Activated CD8-positive, alpha-beta T cell treated with anti-CD3 and anti-CD28 coated beads for 36 hours (primary cell): ENCODE measurements around the gene USP47. TPM values are rescaled to one million over a fixed set of nuclear protein-coding genes. Genes with fewer than 3 reads are reported as not detected.

Experiments
- ATAC-seq: fragments of 200-7000 bp; cut with Tn5 transposase; one replicate; pipeline ENCODE4 v1.10.0; 2021; ENCODE audit warnings: mild to moderate bottlenecking, moderate library complexity
- CTCF ChIA-PET: fragments of 350-600 bp; sonication (Branson Sonifier 250); formaldehyde crosslinking; loops from one replicate; lab custom pipeline; 2021; ENCODE audit warnings: antibody characterized with exemption; lab: Charles Lee
- POLR2A ChIA-PET: fragments of 350-600 bp; sonication (Branson Sonifier 250); formaldehyde crosslinking; loops from one replicate; lab custom pipeline; 2021; ENCODE audit warnings: antibody characterized with exemption; lab: Charles Lee
- DNase-seq: peaks from one replicate; pipeline ENCODE4 v3.0.0-alpha.2; 2020
- H3K27ac Mint-ChIP-seq: one replicate; pipeline ENCODE4 v1.8.0; 2021; ENCODE audit warnings: mild to moderate bottlenecking, mixed read lengths
- H3K27me3 Mint-ChIP-seq: one replicate; pipeline ENCODE4 v1.8.0; 2021; ENCODE audit warnings: mixed read lengths
- H3K36me3 Mint-ChIP-seq: one replicate; pipeline ENCODE4 v1.8.0; 2021; ENCODE audit warnings: low read depth, mixed read lengths
- H3K4me1 Mint-ChIP-seq: one replicate; pipeline ENCODE4 v1.8.0; 2021; ENCODE audit warnings: low read depth, mixed read lengths
- H3K4me3 Mint-ChIP-seq: one replicate; pipeline ENCODE4 v1.8.0; 2021; ENCODE audit warnings: mild to moderate bottlenecking, moderate library complexity, mixed read lengths
- H3K9me3 Mint-ChIP-seq: one replicate; pipeline ENCODE4 v1.8.0; 2021; ENCODE audit warnings: mixed read lengths
- intact Hi-C: fragments of 100-400 bp; cut with micrococcal nuclease; formaldehyde crosslinking; loops from one replicate; pipeline ENCODE4 v1.10.0; 2022
- total RNA-seq, 2 experiments: library from RNA; stranded (reverse); gene quantifications; one replicate each; pipeline ENCODE4 v1.2.3, GENCODE V29; 2021
- TF ChIP-seq, protein P1 (sequence below): fragments of 200-600 bp; IDR thresholded peaks from one replicate; pipeline ENCODE4 v1.8.0; 2022; ENCODE audit warnings: antibody characterized with exemption, mild to moderate bottlenecking

USP47 gene
- total RNA-seq, 2 experiments from 2014 or later: 37.8 to 39.7 TPM

DNA sequence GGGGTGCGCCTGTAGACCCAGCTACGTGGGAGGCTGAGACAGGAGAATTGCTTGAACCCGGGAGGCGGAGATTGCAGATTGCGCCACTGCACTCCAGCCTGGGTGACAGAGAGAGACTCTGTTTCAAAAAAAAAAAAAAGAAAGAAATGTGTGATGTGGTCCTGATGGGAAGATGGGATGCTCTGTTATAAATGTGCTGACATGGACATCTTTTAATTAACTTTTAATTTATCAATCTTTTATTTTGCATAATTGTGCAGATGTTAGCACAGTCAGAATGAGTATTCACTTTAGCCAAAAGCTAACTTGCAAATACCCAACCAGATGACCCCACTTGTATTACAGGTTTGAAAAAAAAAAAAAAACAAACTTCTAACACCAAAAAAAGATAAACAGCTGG lies 23.8 kb upstream of the USP47 start:
- Mint-ChIP-seq H3K27ac (no peak overlapping the region), H3K4me3 (no peak overlapping the region), H3K4me1 (no peaks in the 10 kb centered on the region), H3K27me3 (peaks cover 6% of the 10 kb centered on the region), H3K9me3 (no peaks in the 10 kb centered on the region), H3K36me3 (no peaks in the 10 kb centered on the region)
- CTCF ChIA-PET: interaction anchor here (1.3 to 3.4 kb wide), 2 partner anchors 19 to 58 kb away, joined by 3 to 18 read pairs; no protein-coding TSS in a partner anchor
- TF ChIP-seq, protein P1, sequence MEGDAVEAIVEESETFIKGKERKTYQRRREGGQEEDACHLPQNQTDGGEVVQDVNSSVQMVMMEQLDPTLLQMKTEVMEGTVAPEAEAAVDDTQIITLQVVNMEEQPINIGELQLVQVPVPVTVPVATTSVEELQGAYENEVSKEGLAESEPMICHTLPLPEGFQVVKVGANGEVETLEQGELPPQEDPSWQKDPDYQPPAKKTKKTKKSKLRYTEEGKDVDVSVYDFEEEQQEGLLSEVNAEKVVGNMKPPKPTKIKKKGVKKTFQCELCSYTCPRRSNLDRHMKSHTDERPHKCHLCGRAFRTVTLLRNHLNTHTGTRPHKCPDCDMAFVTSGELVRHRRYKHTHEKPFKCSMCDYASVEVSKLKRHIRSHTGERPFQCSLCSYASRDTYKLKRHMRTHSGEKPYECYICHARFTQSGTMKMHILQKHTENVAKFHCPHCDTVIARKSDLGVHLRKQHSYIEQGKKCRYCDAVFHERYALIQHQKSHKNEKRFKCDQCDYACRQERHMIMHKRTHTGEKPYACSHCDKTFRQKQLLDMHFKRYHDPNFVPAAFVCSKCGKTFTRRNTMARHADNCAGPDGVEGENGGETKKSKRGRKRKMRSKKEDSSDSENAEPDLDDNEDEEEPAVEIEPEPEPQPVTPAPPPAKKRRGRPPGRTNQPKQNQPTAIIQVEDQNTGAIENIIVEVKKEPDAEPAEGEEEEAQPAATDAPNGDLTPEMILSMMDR: no peak
- intact Hi-C loops: no loop called here
- ATAC-seq: no peak
- DNase-seq: no peak
- POLR2A ChIA-PET: no interaction called here

DNA sequence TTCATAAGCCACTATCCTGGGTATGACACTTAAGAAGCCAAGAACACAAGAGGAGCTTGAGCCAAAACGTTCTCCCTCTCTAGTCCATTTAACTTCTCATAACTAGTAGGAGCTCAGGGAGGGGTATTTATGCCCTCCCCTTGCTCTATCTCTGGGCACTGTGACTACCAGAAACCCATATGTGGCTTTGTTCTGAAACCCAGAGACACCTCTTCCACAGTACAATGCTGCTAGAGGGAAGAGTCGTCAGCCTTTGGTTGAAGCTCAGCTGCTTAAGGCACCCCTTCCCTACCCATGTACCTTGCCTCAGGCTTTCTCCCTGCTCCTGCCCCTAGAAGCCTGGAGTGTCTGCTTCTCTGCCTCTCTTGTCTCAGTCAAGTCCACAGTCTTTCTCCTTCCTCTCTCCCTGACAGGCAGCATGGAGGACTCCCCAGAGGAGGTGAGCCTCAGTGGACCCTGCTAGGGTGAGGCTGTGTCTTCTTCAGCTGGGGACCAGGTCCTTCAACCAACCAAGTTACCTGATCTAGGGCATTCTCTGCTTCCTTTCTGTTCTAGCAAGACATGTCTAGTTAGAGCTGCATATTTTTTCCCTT lies 23.1 kb upstream of the USP47 start:
- intact Hi-C loops: no loop called here
- CTCF ChIA-PET: interaction anchor here (1.3 to 3.4 kb wide), 2 partner anchors 20 to 57 kb away, joined by 3 to 18 read pairs; no protein-coding TSS in a partner anchor
- Mint-ChIP-seq H3K27me3 (peaks cover 6% of the 10 kb centered on the region), H3K36me3 (no peaks in the 10 kb centered on the region), H3K9me3 (no peaks in the 10 kb centered on the region), H3K4me3 (no peak overlapping the region), H3K27ac (no peak overlapping the region), H3K4me1 (no peaks in the 10 kb centered on the region)
- POLR2A ChIA-PET: interaction anchor here (1.0 kb wide), 1 partner anchor 42 kb away, joined by 3 read pairs; no protein-coding TSS in a partner anchor
- TF ChIP-seq, protein P1: no peak
- DNase-seq (no peak), ATAC-seq (no peak)

DNA sequence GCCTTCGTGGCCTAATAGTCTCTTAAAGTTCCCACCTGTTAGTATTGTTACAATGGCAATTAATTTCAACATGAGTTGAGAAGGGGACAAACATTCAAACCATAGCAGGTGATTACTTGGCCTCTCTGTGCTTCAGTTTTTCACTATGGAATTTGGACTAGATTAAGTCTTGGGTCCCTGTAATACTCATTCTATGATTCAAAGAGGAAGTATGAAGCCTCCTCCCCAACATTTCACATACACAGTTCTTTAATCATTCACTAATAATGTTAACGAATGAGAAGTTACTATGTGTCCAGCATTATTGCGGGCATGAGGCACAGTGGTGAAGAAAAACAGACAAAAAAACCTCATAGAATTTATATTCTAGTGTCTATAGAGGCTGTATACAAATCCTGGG lies 19.9 kb upstream of the USP47 start:
- CTCF ChIA-PET: no interaction called here

DNA sequence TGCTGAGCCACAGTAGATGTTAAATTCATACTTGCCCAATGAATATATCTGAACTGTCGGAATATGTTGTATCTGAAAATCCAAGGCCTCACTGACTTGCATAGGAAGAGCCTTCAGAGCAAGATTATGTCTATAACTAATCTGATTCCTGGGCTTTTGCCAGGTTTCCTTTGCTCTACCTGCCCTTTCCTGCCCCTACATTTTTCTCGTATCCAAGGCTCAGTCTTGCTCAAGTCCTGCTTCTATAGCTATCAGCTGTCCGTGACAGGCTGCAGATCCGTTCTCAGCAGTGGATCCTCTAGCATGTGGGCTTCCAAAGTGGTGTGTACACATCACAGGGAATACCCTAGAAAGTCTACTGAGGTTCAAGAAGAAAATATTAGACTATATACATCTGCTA lies 18.8 kb upstream of the USP47 start:
- DNase-seq: no peak
- peaks cover 1% of the 10 kb centered on the region for H3K27me3 Mint-ChIP-seq
- intact Hi-C loops: no loop called here
- no peak overlapping the region for H3K27ac Mint-ChIP-seq
- H3K9me3 Mint-ChIP-seq: peaks cover 1% of the 10 kb centered on the region
- TF ChIP-seq, protein P1: no peak
- ChIA-PET POLR2A (no interaction called here), CTCF (interaction anchor here (1.0 kb wide), 1 partner anchor 26 kb away, joined by 3 read pairs; no protein-coding TSS in a partner anchor)
- no peaks in the 10 kb centered on the region for H3K36me3 Mint-ChIP-seq
- no peaks in the 10 kb centered on the region for H3K4me1 Mint-ChIP-seq
- ATAC-seq: no peak
- no peak overlapping the region for H3K4me3 Mint-ChIP-seq

More for the DNA sequence above, 19.9 kb upstream of the USP47 start:
- Mint-ChIP-seq H3K27ac (no peak overlapping the region), H3K36me3 (no peaks in the 10 kb centered on the region), H3K27me3 (peaks cover 1% of the 10 kb centered on the region), H3K4me1 (no peaks in the 10 kb centered on the region), H3K9me3 (peaks cover 1% of the 10 kb centered on the region), H3K4me3 (no peak overlapping the region)
- intact Hi-C loops: no loop called here
- POLR2A ChIA-PET: no interaction called here
- DNase-seq (no peak), ATAC-seq (no peak)
- TF ChIP-seq, protein P1: no peak

DNA sequence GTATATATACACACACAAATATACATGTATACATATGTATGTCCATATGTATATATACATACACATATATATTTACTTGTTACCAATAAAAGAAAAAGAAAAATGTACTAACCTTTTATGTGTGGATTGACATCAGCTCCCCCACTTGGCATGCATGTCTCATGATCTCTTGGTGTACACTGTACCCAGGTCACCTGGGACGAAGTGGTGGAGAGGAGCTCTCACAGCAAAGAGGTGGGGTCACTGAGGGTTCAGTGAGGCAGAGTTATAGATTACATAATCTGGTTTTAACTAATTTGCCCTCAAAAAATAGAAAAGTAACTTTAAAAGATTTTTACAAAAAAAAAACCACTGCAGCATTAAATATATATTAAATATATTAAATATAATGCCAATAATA lies 15.5 kb upstream of the USP47 start:
- no peak for ATAC-seq
- ChIA-PET POLR2A (no interaction called here), CTCF (interaction anchor here (2.1 kb wide), 1 partner anchor 27 kb away, joined by 6 read pairs; no protein-coding TSS in a partner anchor)
- DNase-seq: no peak
- peaks cover 1% of the 10 kb centered on the region for H3K9me3 Mint-ChIP-seq
- no peaks in the 10 kb centered on the region for H3K36me3 Mint-ChIP-seq
- no peaks in the 10 kb centered on the region for H3K4me1 Mint-ChIP-seq
- TF ChIP-seq, protein P1: no peak
- no peak overlapping the region for H3K4me3 Mint-ChIP-seq
- no peak overlapping the region for H3K27ac Mint-ChIP-seq
- intact Hi-C loops: no loop called here
- no peaks in the 10 kb centered on the region for H3K27me3 Mint-ChIP-seq
